Measurements from ENCODE around the gene PPP1R7. TPM values are rescaled to one million over a fixed set of nuclear protein-coding genes. Genes with fewer than 3 reads are reported as not detected.

PPP1R7 gene
- total RNA-seq, 4 donors from 2014 or later: 37.8 to 104 (median 44.4) TPM

DNA sequence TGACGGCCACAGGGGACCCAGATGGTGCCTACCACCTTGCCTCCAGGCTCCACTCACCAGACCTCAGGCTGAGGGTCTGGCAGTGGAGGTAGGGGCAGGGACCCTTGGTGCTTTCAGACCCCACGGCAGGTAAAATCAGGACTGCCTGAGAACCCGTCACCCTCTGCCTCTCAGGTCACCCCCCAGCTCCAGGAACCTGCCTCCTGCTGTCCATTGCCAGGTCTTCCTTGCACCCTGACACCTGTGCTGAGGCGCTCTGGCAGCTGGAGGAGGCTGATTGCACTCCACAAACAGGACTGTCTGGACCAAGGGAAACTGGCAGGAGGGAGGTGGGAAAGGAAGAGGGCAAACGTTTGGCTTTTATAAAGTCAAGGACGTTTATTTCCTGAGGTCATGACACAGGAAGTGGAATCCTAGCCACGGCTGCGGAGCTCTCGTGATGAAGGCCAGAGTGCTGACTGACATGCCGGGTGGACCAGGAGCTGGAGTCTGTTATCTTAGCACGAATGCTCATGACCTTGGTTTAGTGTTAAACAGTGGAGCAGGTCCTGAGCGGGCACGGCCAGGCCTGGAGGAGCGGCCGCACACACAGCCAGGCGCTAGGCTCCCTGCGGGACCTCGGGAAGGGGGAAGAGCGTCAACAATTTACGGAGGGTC is 78.7 kb downstream of the PPP1R7 start:
- Histone ChIP-seq H3K27me3 (no peaks in the 10 kb centered on the region), H3K4me3 (no peak overlapping the region), H3K36me3 (peaks cover 81% of the 10 kb centered on the region), H3K27ac (no peak overlapping the region), H3K9me3 (no peaks in the 10 kb centered on the region), H3K4me1 (peaks cover 5% of the 10 kb centered on the region)
- DNase-seq (ENCODE audit: low spot score in 2 of 2): no peak
- TF ChIP-seq EP300 (IDR thresholded peaks at IDR 0.05) (no peak), POLR2A (IDR thresholded peaks at IDR 0.05) (no peak), POLR2AphosphoS5 (IDR thresholded peaks at IDR 0.05) (no peak)
- TF ChIP-seq, protein P1, sequence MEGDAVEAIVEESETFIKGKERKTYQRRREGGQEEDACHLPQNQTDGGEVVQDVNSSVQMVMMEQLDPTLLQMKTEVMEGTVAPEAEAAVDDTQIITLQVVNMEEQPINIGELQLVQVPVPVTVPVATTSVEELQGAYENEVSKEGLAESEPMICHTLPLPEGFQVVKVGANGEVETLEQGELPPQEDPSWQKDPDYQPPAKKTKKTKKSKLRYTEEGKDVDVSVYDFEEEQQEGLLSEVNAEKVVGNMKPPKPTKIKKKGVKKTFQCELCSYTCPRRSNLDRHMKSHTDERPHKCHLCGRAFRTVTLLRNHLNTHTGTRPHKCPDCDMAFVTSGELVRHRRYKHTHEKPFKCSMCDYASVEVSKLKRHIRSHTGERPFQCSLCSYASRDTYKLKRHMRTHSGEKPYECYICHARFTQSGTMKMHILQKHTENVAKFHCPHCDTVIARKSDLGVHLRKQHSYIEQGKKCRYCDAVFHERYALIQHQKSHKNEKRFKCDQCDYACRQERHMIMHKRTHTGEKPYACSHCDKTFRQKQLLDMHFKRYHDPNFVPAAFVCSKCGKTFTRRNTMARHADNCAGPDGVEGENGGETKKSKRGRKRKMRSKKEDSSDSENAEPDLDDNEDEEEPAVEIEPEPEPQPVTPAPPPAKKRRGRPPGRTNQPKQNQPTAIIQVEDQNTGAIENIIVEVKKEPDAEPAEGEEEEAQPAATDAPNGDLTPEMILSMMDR (IDR thresholded peaks at IDR 0.05): no peak
- WGBS: 77% methylated on average over 15 of the region's 20 CpGs

DNA sequence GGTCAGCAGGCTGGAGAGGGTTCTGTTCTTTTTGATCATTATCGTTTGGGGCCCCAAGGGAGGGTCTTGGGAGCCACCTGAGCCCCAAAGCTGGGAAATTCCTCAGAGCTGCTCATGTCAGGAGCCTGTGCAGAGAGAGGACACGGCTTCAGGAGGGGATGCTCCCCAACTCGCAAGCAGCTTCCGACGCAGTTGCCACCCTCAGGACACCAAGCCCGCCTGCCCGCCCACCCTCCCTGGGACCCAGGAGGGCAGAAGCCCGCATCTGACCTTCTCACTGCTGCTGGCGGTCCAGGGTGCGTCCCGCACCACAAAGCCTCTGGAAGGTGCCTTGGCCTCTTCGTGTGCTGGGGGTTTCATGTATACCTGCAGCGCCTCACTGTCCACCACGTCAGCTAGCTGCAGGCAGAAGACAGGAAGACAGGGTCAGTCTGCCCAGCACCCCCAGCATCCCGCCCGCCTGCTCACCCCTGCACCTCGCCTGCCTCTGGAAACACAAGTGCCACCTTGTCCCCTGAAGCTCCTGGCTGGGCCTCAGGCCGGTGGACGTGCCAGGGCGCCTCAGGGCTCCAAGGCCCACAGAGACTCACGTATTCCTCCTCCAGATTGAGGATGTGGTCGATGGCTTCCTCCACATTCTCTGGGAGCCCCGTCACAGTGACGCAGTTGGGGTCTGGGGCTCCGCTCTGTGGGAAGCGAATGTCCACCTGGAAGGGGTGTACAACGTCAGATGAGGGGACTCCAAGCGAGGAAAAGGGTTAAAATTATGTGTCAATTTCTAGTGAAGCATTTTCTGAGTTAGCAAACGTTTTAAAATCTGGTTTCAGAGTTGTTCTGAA is 79.5 kb downstream of the PPP1R7 start:
- no peak overlapping the region for H3K27ac ChIP-seq
- H3K9me3 ChIP-seq: no peaks in the 10 kb centered on the region
- 86% methylated on average over 14 of the region's 29 CpGs for WGBS
- DNase-seq (ENCODE audit: low spot score in 2 of 2): no peak
- no peak overlapping the region for H3K4me3 ChIP-seq
- H3K36me3 ChIP-seq: peaks cover 89% of the 10 kb centered on the region
- TF ChIP-seq, protein P1 (IDR thresholded peaks at IDR 0.05): no peak
- H3K27me3 ChIP-seq: no peaks in the 10 kb centered on the region
- H3K4me1 ChIP-seq: no peaks in the 10 kb centered on the region

DNA sequence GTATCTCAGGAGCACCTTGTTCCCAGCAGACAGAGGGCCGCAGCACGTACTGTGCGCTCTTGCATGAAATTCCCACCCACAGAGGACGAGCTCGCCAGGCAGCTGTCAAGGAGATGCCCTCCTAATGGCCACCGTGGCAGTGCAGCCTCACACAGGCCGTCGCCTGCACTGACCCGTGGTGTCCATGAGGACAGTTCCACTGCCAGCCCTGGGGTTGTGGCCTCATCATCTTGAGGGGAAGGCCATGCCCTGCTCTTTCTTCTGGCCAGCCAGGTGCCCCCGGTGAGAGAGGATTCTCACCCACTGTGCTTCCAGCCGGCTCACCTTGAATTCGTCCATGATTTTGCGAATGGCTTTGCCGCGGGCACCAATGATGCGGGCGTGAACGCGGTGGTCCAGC is 80.2 kb downstream of the PPP1R7 start:
- H3K36me3 ChIP-seq: peaks cover 96% of the 10 kb centered on the region
- H3K27me3 ChIP-seq: no peaks in the 10 kb centered on the region
- H3K4me3 ChIP-seq: no peak overlapping the region
- no peak overlapping the region for H3K27ac ChIP-seq
- 90% methylated on average over 19 of the region's 19 CpGs for WGBS
- no peaks in the 10 kb centered on the region for H3K4me1 ChIP-seq
- H3K9me3 ChIP-seq: no peaks in the 10 kb centered on the region
- TF ChIP-seq, protein P1 (IDR thresholded peaks at IDR 0.05): no peak
- TF ChIP-seq POLR2AphosphoS5 (IDR thresholded peaks at IDR 0.05): no peak
- TF ChIP-seq POLR2A (IDR thresholded peaks at IDR 0.05): no peak
- no peak for TF ChIP-seq EP300 (IDR thresholded peaks at IDR 0.05)
- no peak for DNase-seq (ENCODE audit: low spot score in 2 of 2)

DNA sequence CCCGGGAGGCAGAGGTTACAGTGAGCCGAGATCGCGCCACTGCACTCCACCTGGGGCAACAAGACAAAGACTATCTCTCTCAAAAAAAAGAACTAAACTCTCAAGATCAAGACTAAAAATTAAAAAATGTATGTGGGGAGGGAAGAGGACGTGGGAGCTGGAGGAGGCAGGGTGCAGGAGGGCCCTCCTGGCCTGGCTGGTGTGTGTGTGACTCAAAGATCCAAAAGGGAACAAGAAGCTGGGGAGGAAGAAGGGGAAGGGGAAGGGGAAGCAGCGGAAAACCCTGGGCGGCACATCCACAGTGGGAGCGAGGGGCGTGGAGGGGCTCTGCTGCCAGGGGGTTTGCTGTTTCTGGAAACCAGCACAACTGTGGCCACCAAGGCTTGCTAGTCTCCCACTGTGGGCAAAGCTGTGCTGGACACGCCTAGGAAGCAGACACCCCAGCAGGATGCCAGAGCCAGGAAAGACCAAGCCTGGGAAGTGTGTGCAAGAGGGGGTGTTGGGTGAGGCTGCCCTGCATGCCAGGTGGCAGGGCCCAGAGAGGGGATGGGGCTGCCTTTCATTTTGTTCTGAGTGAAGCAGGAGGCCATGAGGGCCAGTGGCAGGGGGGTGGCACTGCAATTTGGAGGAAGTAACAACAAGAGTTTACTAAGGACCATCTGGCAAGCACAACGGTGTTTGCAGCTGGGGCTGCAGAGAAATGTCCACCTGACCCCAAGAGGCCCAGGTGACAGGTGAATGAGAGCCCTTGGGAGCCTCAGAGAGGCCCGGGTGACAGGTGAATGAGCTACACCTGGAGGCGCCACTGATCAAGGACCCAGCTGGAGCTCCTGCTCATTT is 82.7 kb downstream of the PPP1R7 start:
- Histone ChIP-seq H3K4me1 (no peaks in the 10 kb centered on the region), H3K27me3 (no peaks in the 10 kb centered on the region), H3K4me3 (no peak overlapping the region), H3K27ac (no peak overlapping the region), H3K9me3 (no peaks in the 10 kb centered on the region), H3K36me3 (peaks cover 100% of the 10 kb centered on the region)
- TF ChIP-seq EP300 (IDR thresholded peaks at IDR 0.05): no peak
- no peak for TF ChIP-seq POLR2A (IDR thresholded peaks at IDR 0.05)
- TF ChIP-seq, protein P1 (IDR thresholded peaks at IDR 0.05): no peak
- TF ChIP-seq POLR2AphosphoS5 (IDR thresholded peaks at IDR 0.05): no peak
- 86% methylated on average over 10 of the region's 13 CpGs for WGBS
- no peak for DNase-seq (ENCODE audit: low spot score in 2 of 2)

Other genes starting within 250 kb of the PPP1R7 start
- not detected for gene CROCC2, start 244.1 kb upstream of the PPP1R7 start, total RNA-seq
- 10 to 100 TPM in 3 of 4 donors, 1 to 10 TPM in 1; 5.6 to 31.9 (median 13.2) TPM for gene SNED1, start 151.8 kb upstream of the PPP1R7 start, total RNA-seq
- 10 to 100 TPM; 30.0 to 81.8 (median 52.4) TPM for gene MTERF4, start 48.2 kb upstream of the PPP1R7 start, total RNA-seq
- 10 to 100 TPM in 3 of 4 donors, 1 to 10 TPM in 1; 9.8 to 19.7 (median 14.6) TPM for gene PASK, start 995 bp upstream of the PPP1R7 start, total RNA-seq
- 1 to 10 TPM; 1.1 to 1.4 (median 1.2) TPM for gene ANO7, start 38.2 kb downstream of the PPP1R7 start, total RNA-seq
- gene HDLBP, start 165.2 kb downstream of the PPP1R7 start, total RNA-seq: 100 to 1,000 TPM; 263 to 400 (median 287) TPM
- 100 to 1,000 TPM; 126 to 233 (median 165) TPM for gene SEPTIN2, start 165.5 kb downstream of the PPP1R7 start, total RNA-seq
- 100 to 1,000 TPM in 2 of 4 donors, 10 to 100 TPM in 2; 70.0 to 185 (median 95.5) TPM for gene FARP2, start 205.8 kb downstream of the PPP1R7 start, total RNA-seq